GM19455 (cell line): ENCODE results near the gene LRFN5.
"Not testable (repeated sequence)": the region's sequence is repeated elsewhere in the genome, so short reads cannot be mapped to it uniquely, and the experiment has no call there.

Experiments used
- ATAC-seq: cut with Tn5 transposase; IDR thresholded peaks from one replicate; pipeline ENCODE4 v1.9.1; 2021; ENCODE audit not compliant: unreplicated experiment

Gene LRFN5

DNA sequence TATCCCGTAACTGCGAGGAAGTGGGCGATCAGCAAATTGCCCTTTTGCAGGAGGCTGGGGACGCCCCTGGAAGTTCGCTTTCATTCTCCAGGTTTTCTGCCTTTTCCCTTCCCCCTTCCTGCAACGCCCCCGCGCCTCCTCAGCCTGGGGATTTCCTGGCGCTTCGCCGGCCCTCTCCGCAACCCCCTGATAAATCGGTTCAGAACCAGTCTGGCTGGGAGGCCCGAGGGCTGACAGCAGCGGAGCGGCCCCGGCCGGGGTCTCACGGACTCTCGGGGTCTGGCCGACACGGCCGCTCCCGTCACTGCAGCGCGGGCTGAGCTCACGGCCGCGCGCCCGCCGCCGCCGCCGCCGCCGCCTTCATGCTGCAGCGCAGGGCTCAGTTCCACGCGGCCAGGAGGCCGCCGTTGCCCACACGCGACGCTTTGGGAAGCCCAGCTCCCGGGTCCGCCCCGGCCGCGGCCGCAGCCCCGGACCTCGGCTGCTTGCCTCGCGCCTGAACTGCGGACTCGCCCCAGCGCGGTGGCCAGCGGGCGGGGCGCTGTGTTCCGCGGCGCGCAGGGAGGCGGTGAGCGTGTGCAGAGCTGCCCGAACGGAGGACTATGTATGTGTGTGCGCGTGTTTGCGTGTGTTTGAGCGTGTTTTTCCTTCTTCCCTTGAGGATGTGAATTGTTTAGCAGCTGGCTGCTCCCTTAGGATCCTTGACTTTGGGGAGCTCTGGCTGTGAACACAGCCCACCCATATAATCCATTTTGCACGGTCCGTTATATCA lies at the start of gene LRFN5:
LRFN5 (plus strand) TSS at position 345 of the 772 bp plus-strand sequence.
- ATAC-seq, result no peak

DNA sequence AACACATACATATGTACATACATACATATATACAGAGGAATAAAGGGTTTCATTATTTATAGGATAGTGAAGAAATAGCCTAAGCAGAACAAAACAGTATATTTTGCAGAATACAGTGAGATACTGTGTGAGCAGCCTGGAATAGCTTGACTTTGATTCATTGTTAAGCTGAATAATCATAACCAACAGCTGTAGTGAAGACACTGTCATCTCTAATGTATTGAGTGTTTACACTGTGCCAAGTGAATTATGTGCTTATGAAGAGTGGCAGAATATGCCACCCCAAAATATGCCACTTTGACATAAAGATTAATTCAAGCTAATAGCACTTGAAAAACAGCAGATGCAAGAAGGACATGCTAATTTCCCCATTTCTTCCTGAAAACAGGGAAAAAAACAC lies 48.2 kb upstream of the LRFN5 start:
- no peak for ATAC-seq

GRCh38 chr14:41566864-41567263 lies 39.8 kb upstream of the LRFN5 start:
- not testable (repeated sequence) for ATAC-seq

GRCh38 chr14:41568979-41569378 lies 37.7 kb upstream of the LRFN5 start:
- no peak for ATAC-seq

- no peak for ATAC-seq
Observed at GRCh38 chr14:41570415-41571155, 36.1 kb upstream of the LRFN5 start.

GRCh38 chr14:41586237-41586636 lies 20.4 kb upstream of the LRFN5 start:
- ATAC-seq, result no peak

DNA sequence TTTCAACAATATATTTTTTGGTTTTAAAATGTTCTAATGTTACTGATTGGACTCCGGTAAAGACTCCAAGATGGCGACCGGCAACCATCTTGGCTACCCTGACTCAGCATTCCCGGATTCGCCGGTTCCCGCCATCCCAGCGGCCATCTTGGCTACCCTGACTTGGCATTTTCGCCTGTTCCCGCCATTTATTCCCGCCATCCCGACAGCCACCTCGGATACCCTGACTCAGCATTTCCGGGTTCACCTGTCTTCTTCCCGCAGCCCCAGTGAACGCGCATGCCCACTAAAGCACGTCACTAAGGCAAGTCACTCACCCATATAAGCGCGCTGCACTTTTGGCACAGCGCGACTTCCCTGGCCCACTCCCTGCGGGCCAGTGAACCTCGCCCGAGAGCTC lies 9.0 kb upstream of the LRFN5 start:
- ATAC-seq, result no peak

DNA sequence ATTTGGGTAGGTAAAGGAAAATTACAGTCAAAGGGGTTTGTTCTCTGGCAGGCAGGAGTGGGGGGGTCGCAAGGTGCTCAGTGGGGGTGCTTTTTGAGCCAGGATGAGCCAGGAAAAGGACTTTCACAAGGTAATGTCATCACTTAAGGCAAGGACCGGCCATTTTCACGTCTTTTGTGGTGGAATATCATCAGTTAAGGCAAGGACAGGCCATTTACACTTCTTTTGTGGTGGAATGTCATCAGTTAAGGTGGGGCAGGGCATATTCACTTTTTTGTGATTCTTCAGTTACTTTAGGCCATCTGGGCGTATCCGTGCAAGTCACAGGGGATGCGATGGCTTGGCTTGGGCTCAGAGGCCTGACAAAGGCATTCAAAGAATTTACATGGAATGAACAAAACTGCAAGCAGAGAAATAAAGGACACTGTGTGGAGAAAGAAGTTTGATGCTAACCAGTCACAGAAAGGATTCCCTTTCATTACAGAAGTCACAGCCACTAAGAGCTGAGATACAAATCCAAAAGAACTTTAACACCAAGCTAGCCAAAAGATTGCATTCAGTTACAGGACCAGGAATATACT lies 6.8 kb upstream of the LRFN5 start:
- ATAC-seq, result not testable (repeated sequence)

GRCh38 chr14:41604721-41605531 lies 1.8 kb upstream of the LRFN5 start:
- no peak for ATAC-seq

- ATAC-seq, result no peak
Observed at GRCh38 chr14:41605550-41606281, 960 bp upstream of the LRFN5 start.

DNA sequence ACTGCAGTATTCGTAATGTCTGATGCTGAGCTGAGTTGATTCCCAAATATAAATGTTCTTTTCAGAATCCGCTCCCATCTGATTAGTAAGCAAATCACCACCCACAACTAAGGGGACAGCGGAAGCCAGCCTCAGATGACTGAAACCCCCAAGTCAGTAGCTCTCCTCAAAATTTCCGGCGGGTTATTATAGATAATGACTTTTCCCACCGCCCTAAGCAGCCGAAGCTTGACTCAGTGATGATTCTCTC lies 469 bp upstream of the LRFN5 start:
- ATAC-seq, result no peak

GRCh38 chr14:41607304-41607775 lies 664 bp downstream of the LRFN5 start:
- ATAC-seq, result no peak

GRCh38 chr14:41607966-41608663 lies 1.4 kb downstream of the LRFN5 start:
- no peak for ATAC-seq

GRCh38 chr14:41608681-41609390 lies 2.2 kb downstream of the LRFN5 start:
- ATAC-seq, result no peak

- no peak for ATAC-seq
Observed at GRCh38 chr14:41609704-41610183, 3.1 kb downstream of the LRFN5 start.

GRCh38 chr14:41615011-41615595 lies 8.4 kb downstream of the LRFN5 start:
- ATAC-seq, result no peak

DNA sequence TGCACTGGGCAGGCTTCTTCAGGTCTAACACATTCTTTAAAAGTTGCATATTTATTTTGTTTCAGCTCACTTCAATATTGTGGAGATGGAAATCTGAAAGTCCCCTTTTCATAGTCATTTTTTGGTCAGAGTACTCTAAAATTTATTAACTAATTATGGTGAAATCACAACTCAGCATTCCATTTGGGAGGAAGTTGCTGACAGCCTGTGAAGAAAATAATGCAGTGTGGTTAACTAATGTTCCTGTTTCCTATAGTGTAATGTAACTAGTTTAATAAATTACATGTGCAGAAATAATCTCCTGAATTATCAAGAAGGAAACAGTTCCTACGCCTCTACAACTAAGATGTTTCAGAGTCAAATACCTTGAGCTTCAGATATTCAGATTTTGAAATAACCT lies 17.1 kb downstream of the LRFN5 start:
- no peak for ATAC-seq

DNA sequence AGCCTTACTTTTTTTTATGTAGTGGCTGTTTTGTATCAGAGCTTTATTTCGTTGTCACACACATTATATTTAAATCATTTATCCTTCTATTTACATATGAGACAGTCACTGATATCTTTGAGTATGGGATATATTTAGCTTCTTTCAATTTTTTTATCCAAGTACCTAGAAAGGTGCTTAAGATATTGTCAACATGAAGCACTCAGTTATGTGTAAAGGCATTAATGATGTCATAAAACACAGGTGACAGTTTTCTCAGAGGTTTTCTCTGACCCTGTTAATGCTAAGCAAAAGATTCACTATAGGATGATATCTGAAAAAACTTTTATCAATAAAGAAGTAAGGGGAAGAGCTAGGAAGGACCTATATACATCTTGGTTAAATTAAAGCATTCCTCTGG lies 23.2 kb downstream of the LRFN5 start:
- no peak for ATAC-seq

- no peak for ATAC-seq
Observed at GRCh38 chr14:41634286-41634685, 27.6 kb downstream of the LRFN5 start.
